Smooth muscle cell (in vitro differentiated cells): ENCODE data around the gene RGS17. TPM values are rescaled to one million over a fixed set of nuclear protein-coding genes. Genes with fewer than 3 reads are reported as not detected.

Source experiments
- DNase-seq: peaks from one replicate; lab custom pipeline; 2025; ENCODE audit not compliant: unreplicated experiment; lab: John Stamatoyannopoulos, UW
- H2AFZ ChIP-seq: fragments of 200-600 bp; sonication (generic); 2 replicates; pipeline ENCODE4 v1.6.0; 2016; ENCODE audit warnings: antibody characterized with exemption, low read depth, mild to moderate bottlenecking
- H3F3A ChIP-seq: fragments of 200-600 bp; sonication (generic); 2 replicates; pipeline ENCODE4 v1.6.0; 2017; ENCODE audit warnings: antibody characterized with exemption, low read depth
- H3K27ac ChIP-seq: fragments of 200-600 bp; sonication (generic); 2 replicates; pipeline ENCODE4 v1.5.1; 2016; ENCODE audit warnings: low read depth, mild to moderate bottlenecking
- H3K27me3 ChIP-seq: fragments of 200-600 bp; sonication (generic); 2 replicates; pipeline ENCODE4 v1.6.1; 2016; ENCODE audit warnings: low read depth, mild to moderate bottlenecking
- H3K36me3 ChIP-seq: fragments of 200-600 bp; sonication (generic); 2 replicates; pipeline ENCODE4 v1.5.1; 2016; ENCODE audit warnings: low read depth
- H3K4me1 ChIP-seq: fragments of 200-600 bp; sonication (generic); 2 replicates; pipeline ENCODE4 v1.5.1; 2016; ENCODE audit warnings: low read depth
- H3K4me2 ChIP-seq: fragments of 200-600 bp; sonication (generic); 2 replicates; pipeline ENCODE4 v1.6.0; 2016; ENCODE audit warnings: mild to moderate bottlenecking
- H3K4me3 ChIP-seq: fragments of 200-600 bp; sonication (generic); 2 replicates; pipeline ENCODE4 v1.5.1; 2016; ENCODE audit warnings: mild to moderate bottlenecking
- H3K79me2 ChIP-seq: fragments of 200-600 bp; sonication (generic); 2 replicates; pipeline ENCODE4 v1.6.0; 2016; ENCODE audit warnings: low read depth, mild to moderate bottlenecking
- H3K9ac ChIP-seq: fragments of 200-600 bp; sonication (generic); 2 replicates; pipeline ENCODE4 v1.6.0; 2016; ENCODE audit warnings: low read depth
- H3K9me3 ChIP-seq: fragments of 200-600 bp; sonication (generic); replicated peaks from 2 replicates; pipeline ENCODE4 v1.5.1; 2016; ENCODE audit warnings: low read depth
- H4K20me1 ChIP-seq: fragments of 200-600 bp; sonication (generic); 2 replicates; pipeline ENCODE4 v1.6.0; 2016; ENCODE audit warnings: low read depth
- WGBS: methylation state at CpG from one replicate; pipeline ENCODE4 v1.1.7; 2016; ENCODE audit warnings: low lambda C conversion rate; 5-methylcytosine and 5-hydroxymethylcytosine counted together
- polyA plus RNA-seq: library from polyadenylated mRNA; unstranded; fragments of >200 nt; fragmentation: Nextera tagmentation; extraction: Ambion mirVana; gene quantifications from 2 replicates; pipeline ENCODE4 v1.2.1, GENCODE V29; 2016
- total RNA-seq: library from RNA; depleted of rRNA; stranded (reverse); fragments of >200 nt; gene quantifications from 2 replicates; pipeline ENCODE4 v1.2.3, GENCODE V29; 2014
- TF ChIP-seq, protein P1 (sequence below): fragments of 200-600 bp; sonication (generic); IDR thresholded peaks from 2 replicates; pipeline ENCODE4 v1.5.1; 2017; ENCODE audit warnings: borderline replicate concordance, mild to moderate bottlenecking, antibody characterized with exemption; ENCODE audit not compliant: insufficient read depth, poor library complexity, severe bottlenecking

RGS17 gene
- total and polyA plus RNA-seq, 2 experiments from 2014 or later = 1.7 to 2.7 TPM

DNA sequence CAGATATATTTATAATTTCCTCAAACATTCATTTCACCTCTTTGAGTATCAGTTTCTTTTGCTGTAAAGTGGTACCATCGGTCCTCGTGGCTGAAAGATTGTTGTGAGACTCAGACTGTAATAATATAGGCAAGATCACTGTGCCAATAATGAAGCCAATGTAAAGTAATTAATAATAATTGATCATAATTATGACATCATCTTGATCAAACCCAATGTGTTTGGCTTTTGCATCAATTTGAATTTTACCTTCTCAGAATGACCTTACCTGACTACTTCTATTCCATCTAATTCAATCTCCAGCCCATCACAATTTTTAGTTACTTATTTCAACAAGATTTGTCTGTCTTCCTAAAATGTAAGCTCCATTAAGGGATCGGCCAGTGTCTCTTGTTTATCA is 112.7 kb downstream of the RGS17 start:
- Histone ChIP-seq H3K36me3 (no peaks in the 10 kb centered on the region), H3K4me3 (no peak overlapping the region), H3K9me3 (no peaks in the 10 kb centered on the region), H3K4me2 (no peak overlapping the region), H2AFZ (no peak overlapping the region), H3K4me1 (no peaks in the 10 kb centered on the region), H4K20me1 (no peaks in the 10 kb centered on the region), H3K27ac (no peak overlapping the region), H3K27me3 (no peaks in the 10 kb centered on the region), H3K9ac (no peak overlapping the region), H3K79me2 (no peaks in the 10 kb centered on the region), H3F3A (peaks cover 5% of the 10 kb centered on the region)
- no peak for DNase-seq
- 91% methylated on average over 3 of the region's 3 CpGs for WGBS
- TF ChIP-seq, protein P1, sequence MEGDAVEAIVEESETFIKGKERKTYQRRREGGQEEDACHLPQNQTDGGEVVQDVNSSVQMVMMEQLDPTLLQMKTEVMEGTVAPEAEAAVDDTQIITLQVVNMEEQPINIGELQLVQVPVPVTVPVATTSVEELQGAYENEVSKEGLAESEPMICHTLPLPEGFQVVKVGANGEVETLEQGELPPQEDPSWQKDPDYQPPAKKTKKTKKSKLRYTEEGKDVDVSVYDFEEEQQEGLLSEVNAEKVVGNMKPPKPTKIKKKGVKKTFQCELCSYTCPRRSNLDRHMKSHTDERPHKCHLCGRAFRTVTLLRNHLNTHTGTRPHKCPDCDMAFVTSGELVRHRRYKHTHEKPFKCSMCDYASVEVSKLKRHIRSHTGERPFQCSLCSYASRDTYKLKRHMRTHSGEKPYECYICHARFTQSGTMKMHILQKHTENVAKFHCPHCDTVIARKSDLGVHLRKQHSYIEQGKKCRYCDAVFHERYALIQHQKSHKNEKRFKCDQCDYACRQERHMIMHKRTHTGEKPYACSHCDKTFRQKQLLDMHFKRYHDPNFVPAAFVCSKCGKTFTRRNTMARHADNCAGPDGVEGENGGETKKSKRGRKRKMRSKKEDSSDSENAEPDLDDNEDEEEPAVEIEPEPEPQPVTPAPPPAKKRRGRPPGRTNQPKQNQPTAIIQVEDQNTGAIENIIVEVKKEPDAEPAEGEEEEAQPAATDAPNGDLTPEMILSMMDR = no peak

DNA sequence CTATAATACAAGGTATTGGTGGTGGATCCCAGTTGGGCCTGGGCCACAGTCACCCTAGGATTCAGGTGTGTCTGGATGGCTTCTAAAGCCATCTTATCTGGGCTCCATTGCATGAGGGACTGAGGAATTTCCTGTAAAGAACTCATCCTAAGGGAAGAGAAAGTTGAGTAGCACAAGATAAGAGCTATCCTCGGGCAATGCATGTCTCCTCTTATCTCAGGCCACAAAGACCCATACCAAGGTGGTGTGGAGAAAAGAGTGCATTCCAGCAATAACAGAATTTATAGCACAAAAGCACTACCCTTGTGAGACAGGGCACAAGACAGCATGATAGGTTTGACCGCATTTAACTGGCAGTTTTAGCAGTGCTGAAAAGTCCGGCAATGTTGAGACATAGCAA is 114.2 kb downstream of the RGS17 start:
- DNase-seq = no peak

DNA sequence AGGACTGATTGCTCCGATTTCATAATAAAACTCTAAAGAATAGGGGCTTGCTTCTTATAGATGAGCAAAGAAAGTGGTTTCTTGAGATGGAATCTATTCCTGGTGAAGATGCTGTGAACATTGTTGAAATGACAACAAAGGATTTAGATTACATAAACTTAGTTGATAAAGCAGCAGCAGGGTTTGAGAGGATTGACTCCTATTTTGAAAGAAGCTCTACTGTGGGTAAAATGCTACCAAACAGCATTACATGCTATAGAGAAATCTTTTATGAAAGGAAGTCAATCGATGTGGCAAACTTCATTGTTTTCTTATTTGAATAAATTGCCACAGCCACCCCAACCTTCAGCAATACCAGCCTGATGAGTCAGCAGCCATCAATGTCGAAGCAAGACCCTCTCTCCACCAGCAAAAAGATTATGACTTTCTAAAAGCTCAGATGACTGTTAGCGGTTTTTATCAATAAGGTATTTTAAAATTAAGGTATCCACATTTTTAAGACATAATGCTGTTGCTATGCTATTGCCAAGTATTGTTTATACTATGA is 115.9 kb downstream of the RGS17 start:
- no peaks in the 10 kb centered on the region for H3K4me1 ChIP-seq
- H3K9me3 ChIP-seq = no peaks in the 10 kb centered on the region
- no peaks in the 10 kb centered on the region for H4K20me1 ChIP-seq
- no peak for DNase-seq
- no peak overlapping the region for H3K4me2 ChIP-seq
- H3K27me3 ChIP-seq = no peaks in the 10 kb centered on the region
- H3K4me3 ChIP-seq = no peak overlapping the region
- TF ChIP-seq, protein P1 = no peak
- H3K36me3 ChIP-seq = no peaks in the 10 kb centered on the region
- no peak overlapping the region for H2AFZ ChIP-seq
- H3K9ac ChIP-seq = no peak overlapping the region
- H3K27ac ChIP-seq = no peak overlapping the region
- 66% methylated on average over 4 of the region's 4 CpGs for WGBS
- H3F3A ChIP-seq = peaks cover 6% of the 10 kb centered on the region
- no peaks in the 10 kb centered on the region for H3K79me2 ChIP-seq

More for the DNA sequence above, 114.2 kb downstream of the RGS17 start:
- Histone ChIP-seq H3K27me3 (no peaks in the 10 kb centered on the region), H2AFZ (no peak overlapping the region), H3K9ac (no peak overlapping the region), H3F3A (peaks cover 6% of the 10 kb centered on the region), H3K4me2 (no peak overlapping the region), H3K36me3 (no peaks in the 10 kb centered on the region), H3K79me2 (no peaks in the 10 kb centered on the region), H3K4me1 (no peaks in the 10 kb centered on the region), H4K20me1 (no peaks in the 10 kb centered on the region), H3K4me3 (no peak overlapping the region), H3K9me3 (no peaks in the 10 kb centered on the region), H3K27ac (no peak overlapping the region)
- WGBS = 45% methylated on average over 3 of the region's 3 CpGs
- TF ChIP-seq, protein P1 = no peak

DNA sequence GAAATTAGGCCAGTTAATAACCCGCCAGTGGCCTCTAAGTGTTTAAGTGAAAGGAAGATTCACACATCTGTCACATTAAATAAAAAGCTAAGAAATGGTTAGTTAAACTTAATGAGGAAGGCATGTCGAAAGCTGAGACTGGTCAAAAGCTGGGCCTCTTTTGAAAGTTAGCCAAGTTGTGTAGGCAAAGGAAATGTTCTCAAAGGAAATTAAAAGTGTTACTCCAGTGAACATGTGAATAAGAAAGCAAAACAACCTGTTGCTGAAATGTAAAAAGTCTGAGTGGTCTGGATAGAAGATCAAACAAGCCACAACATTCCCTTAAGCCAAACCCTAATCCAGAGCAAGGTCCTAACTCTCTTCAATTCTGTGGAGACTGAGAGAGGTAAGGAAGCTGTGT is 117.6 kb downstream of the RGS17 start:
- Histone ChIP-seq H3K9me3 (no peaks in the 10 kb centered on the region), H3K36me3 (no peaks in the 10 kb centered on the region), H3K27ac (no peak overlapping the region), H4K20me1 (no peaks in the 10 kb centered on the region), H3K4me3 (no peak overlapping the region), H3K27me3 (no peaks in the 10 kb centered on the region), H3K79me2 (no peaks in the 10 kb centered on the region), H3K4me1 (no peaks in the 10 kb centered on the region), H2AFZ (no peak overlapping the region), H3K9ac (no peak overlapping the region), H3K4me2 (peak overlapping the region; percentile 42), H3F3A (peaks cover 6% of the 10 kb centered on the region)
- WGBS = 67% methylated on average over 2 of the region's 2 CpGs
- no peak for DNase-seq
- TF ChIP-seq, protein P1 = no peak
